ENCODE data around the gene TFPI. TPM values are rescaled to one million over a fixed set of nuclear protein-coding genes. Genes with fewer than 3 reads are reported as not detected.

TFPI gene
- 100 to 1,000 TPM in 1 of 4 donors, 10 to 100 TPM in 3; 42.6 to 141 (median 66.1) TPM for total RNA-seq

DNA sequence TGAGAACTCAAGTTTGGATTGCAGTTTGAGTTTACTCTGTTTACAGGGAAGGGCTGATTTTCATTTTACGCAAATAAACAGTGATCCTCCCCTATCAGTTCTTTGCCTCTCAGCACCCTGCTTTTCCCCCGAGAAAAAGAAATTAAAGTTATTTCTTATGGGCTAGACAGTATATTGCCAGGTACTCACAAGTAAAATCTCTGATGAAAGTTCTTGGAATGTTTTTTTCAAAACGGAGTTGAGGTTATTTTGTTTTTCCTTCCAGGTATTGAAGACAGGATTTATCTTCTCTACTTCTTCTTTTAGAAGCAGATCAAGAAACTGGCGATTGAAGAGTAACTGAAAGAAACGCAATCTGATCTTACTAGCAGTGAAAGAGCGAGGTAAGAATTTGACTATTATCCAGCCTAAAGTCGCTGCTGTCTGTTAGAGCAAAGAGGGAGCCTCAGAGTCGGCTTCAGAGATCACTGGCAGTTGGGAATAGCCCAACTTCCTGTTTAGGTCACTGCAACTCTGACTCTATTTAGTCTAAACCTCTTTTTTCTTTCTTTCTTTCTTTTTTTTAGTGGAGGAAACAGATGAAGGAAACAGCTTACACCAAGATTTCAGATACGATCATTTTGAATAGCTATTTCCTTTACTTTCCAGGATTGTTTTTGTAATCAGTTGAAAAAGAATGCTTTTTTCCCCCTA lies at the start of gene TFPI:
Gene TFPI (minus strand): TSS at position 425 of the 693 bp plus-strand sequence. CDS start 50,667 bp downstream, outside the sequence.
- WGBS, 2 donors (ENCODE audit: low coverage in 1 of 2): 12 to 13% methylated on average over 8 to 9 of the region's 9 CpGs
- peak within 1 kb of the TSS; percentile 50 to 59 for H3K4me3 ChIP-seq
- ATAC-seq: no peak
- H3K27me3 ChIP-seq: no peaks in the 10 kb centered on the region
- peak; percentile 36 for TF ChIP-seq POLR2AphosphoS5 (IDR thresholded peaks at IDR 0.05)
- TF ChIP-seq, protein P1, sequence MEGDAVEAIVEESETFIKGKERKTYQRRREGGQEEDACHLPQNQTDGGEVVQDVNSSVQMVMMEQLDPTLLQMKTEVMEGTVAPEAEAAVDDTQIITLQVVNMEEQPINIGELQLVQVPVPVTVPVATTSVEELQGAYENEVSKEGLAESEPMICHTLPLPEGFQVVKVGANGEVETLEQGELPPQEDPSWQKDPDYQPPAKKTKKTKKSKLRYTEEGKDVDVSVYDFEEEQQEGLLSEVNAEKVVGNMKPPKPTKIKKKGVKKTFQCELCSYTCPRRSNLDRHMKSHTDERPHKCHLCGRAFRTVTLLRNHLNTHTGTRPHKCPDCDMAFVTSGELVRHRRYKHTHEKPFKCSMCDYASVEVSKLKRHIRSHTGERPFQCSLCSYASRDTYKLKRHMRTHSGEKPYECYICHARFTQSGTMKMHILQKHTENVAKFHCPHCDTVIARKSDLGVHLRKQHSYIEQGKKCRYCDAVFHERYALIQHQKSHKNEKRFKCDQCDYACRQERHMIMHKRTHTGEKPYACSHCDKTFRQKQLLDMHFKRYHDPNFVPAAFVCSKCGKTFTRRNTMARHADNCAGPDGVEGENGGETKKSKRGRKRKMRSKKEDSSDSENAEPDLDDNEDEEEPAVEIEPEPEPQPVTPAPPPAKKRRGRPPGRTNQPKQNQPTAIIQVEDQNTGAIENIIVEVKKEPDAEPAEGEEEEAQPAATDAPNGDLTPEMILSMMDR (IDR thresholded peaks at IDR 0.05): no peak
- H3K9me3 ChIP-seq: no peaks in the 10 kb centered on the region
- H3K36me3 ChIP-seq: no peaks in the 10 kb centered on the region
- peak within 1 kb of the TSS in 3 of 4 donors; percentile 61 to 71 (median 65) for H3K27ac ChIP-seq
- H3K4me1 ChIP-seq: no peaks in the 10 kb centered on the region

DNA sequence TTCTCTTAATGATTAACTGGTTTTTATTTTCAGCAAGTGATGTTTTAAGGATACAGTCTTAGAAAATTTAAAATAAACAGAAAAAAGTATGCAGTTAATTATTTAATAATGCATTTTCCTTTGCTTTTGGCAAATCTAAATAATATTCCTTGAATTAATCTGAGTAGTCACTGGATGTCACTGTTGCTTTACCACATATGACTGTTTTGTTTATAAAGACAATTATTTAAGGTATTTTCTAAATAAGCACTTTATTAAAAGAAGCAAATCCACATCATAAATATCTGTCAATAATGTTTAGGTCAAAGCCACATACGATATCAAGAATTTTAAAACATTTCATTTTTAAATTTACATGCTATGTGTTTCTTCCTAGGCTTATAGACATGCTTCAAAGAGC lies 40.6 kb upstream of the TFPI start:
- no peaks in the 10 kb centered on the region for H3K27me3 ChIP-seq
- H3K9me3 ChIP-seq: no peaks in the 10 kb centered on the region
- H3K4me3 ChIP-seq: no peak overlapping the region
- ATAC-seq: no peak
- TF ChIP-seq POLR2A (IDR thresholded peaks at IDR 0.05): no peak
- TF ChIP-seq, protein P1 (IDR thresholded peaks at IDR 0.05): no peak
- no peak for TF ChIP-seq POLR2AphosphoS5 (IDR thresholded peaks at IDR 0.05)
- no peak for TF ChIP-seq EP300 (IDR thresholded peaks at IDR 0.05)
- no peaks in the 10 kb centered on the region for H3K4me1 ChIP-seq
- 7 to 29% methylated on average over 1 of the region's 1 CpG for WGBS, 2 donors (ENCODE audit: low coverage in 1 of 2)
- no peaks in the 10 kb centered on the region for H3K36me3 ChIP-seq
- H3K27ac ChIP-seq: no peak overlapping the region

DNA sequence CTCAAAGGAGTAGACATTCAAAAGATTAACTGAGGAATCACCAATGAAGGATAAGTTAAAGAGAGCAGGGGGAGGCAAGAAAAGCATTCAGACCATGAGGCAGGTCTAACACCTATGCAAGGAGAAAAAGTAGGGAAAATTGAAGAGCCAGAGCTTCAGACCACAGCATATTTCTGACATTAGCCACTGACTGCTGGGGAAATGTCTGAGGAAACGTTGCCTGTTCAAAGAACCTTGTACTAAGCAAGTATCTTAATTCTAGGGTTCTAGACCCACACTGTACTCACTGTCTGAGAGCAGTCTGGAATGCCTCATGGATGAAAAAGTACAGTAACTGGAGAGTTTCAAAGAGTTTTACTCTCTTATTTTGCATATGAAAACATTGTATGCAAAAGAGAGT lies 39.5 kb upstream of the TFPI start:
- ATAC-seq: no peak
- 53 to 67% methylated on average over 1 of the region's 1 CpG for WGBS, 2 donors (ENCODE audit: low coverage in 1 of 2)

DNA sequence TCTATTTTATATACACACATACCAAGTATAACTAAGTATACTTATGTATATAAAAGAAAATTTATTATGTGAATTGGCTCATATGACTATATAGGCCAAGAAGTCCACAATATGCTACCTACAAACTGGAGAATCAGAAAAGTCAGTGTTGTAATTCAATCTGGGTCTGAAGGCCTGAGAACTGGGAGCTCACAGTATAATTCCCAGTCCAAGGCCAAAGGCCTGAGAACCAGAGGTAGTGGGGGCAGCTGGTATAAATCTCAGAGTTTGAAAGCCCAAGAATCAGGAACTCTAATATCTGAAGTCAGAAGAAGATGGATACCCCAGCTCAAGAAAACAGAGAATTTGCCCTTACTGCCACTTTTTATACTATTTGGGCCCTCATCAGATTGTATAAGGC lies 38.9 kb upstream of the TFPI start:
- no peaks in the 10 kb centered on the region for H3K4me1 ChIP-seq
- no peaks in the 10 kb centered on the region for H3K27me3 ChIP-seq
- no peaks in the 10 kb centered on the region for H3K36me3 ChIP-seq
- no peak for ATAC-seq
- no peaks in the 10 kb centered on the region for H3K9me3 ChIP-seq
- no peak overlapping the region for H3K27ac ChIP-seq
- TF ChIP-seq POLR2AphosphoS5 (IDR thresholded peaks at IDR 0.05) (no peak), EP300 (IDR thresholded peaks at IDR 0.05) (no peak), POLR2A (IDR thresholded peaks at IDR 0.05) (no peak)
- TF ChIP-seq, protein P1 (IDR thresholded peaks at IDR 0.05): no peak
- no peak overlapping the region for H3K4me3 ChIP-seq

More for the DNA sequence above, 39.5 kb upstream of the TFPI start:
- TF ChIP-seq POLR2AphosphoS5 (IDR thresholded peaks at IDR 0.05) (no peak), EP300 (IDR thresholded peaks at IDR 0.05) (no peak), POLR2A (IDR thresholded peaks at IDR 0.05) (no peak)
- TF ChIP-seq, protein P1 (IDR thresholded peaks at IDR 0.05): no peak
- H3K4me3 ChIP-seq: no peak overlapping the region
- no peaks in the 10 kb centered on the region for H3K36me3 ChIP-seq
- no peaks in the 10 kb centered on the region for H3K27me3 ChIP-seq
- H3K4me1 ChIP-seq: no peaks in the 10 kb centered on the region
- H3K9me3 ChIP-seq: no peaks in the 10 kb centered on the region
- no peak overlapping the region for H3K27ac ChIP-seq

DNA sequence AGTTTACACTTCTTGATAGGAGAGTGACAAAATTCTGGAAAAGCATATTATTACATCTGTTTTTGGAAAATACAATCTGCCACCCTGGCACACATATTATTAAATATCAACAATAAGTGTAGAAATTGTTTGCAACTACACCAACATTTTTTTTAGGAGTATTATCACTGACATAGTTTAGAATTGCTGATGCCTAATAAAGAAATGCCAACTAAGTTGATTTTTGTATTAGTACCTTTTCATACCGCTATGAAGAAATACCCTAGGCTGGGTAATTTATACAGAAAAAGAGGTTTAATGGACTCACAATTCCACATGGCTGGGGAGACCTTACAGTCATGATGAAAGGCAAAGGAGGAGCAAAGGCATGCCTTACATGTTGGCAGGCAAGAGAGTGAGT lies 35.9 kb upstream of the TFPI start:
- H3K9me3 ChIP-seq: no peaks in the 10 kb centered on the region
- ATAC-seq: no peak
- 92 to 100% methylated on average over 1 of the region's 1 CpG for WGBS, 2 donors (ENCODE audit: low coverage in 1 of 2)
- no peaks in the 10 kb centered on the region for H3K36me3 ChIP-seq
- H3K4me3 ChIP-seq: no peak overlapping the region
- H3K4me1 ChIP-seq: no peaks in the 10 kb centered on the region
- no peak overlapping the region for H3K27ac ChIP-seq
- H3K27me3 ChIP-seq: no peaks in the 10 kb centered on the region
- TF ChIP-seq EP300 (IDR thresholded peaks at IDR 0.05) (no peak), POLR2AphosphoS5 (IDR thresholded peaks at IDR 0.05) (no peak), POLR2A (IDR thresholded peaks at IDR 0.05) (no peak)
- TF ChIP-seq, protein P1 (IDR thresholded peaks at IDR 0.05): no peak
